SK-N-SH (cell line): Measurements from ENCODE around the gene ECI1.

Source experiments
- CTCF ChIP-seq: fragments of 200-600 bp; sonication (generic); IDR thresholded peaks from 2 replicates; pipeline ENCODE4 v1.6.1; 2017; ENCODE audit warnings: antibody characterized with exemption, mild to moderate bottlenecking, moderate library complexity
- ELF1 ChIP-seq: IDR thresholded peaks from 2 replicates; pipeline ENCODE4 v1.4.0; 2012
- EP300 ChIP-seq, 2 experiments: IDR thresholded peaks; 2 replicates each; pipeline versions ENCODE4 v1.4.0 to v1.6.1; 2012; ENCODE audit warnings: borderline replicate concordance in 1 of 2, low read depth in 1 of 2, low read length in 1 of 2
- EZH2phosphoT487 ChIP-seq: fragments of 200-600 bp; sonication (generic); IDR thresholded peaks from 2 replicates; pipeline ENCODE4 v1.6.1; 2017; ENCODE audit warnings: low read depth, mixed run types, mild to moderate bottlenecking, antibody characterized with exemption, moderate library complexity, borderline replicate concordance
- MAX ChIP-seq: IDR thresholded peaks from 2 replicates; pipeline ENCODE4 v1.4.0; 2012; ENCODE audit warnings: low read depth
- MEF2A ChIP-seq: IDR thresholded peaks from 2 replicates; pipeline ENCODE4 v1.4.0; 2012; ENCODE audit warnings: low read depth, borderline replicate concordance

- TF ChIP-seq ELF1 (no peak), MEF2A (no peak), EZH2phosphoT487 (no peak), MAX (no peak), EP300 (IDR thresholded peaks at IDR 0.05; ENCODE audit: borderline replicate concordance in 1 of 2, low read depth in 1 of 2, low read length in 1 of 2) (no peak), CTCF (no peak)
Observed at GRCh38 chr16:2260250-2260649, 8.9 kb upstream of the ECI1 start.
